DMS153 treated with DMSO at 0.1 percent for 48 hours (cell line): Measurements from ENCODE around the gene H3-3A.

Source experiments
- DNase-seq: peaks from one replicate; lab custom pipeline; 2025; ENCODE audit not compliant: unreplicated experiment; lab: John Stamatoyannopoulos, UW

Gene H3-3A

GRCh38 chr1:226052061-226052460 is 10.5 kb upstream of the H3-3A start:
- DNase-seq, result no peak

GRCh38 chr1:226054519-226055327 is 7.8 kb upstream of the H3-3A start:
- no peak for DNase-seq

GRCh38 chr1:226059709-226060108 is 2.8 kb upstream of the H3-3A start:
- no peak for DNase-seq

GRCh38 chr1:226060427-226060826 is 2.1 kb upstream of the H3-3A start:
- no peak for DNase-seq

- DNase-seq, result peak; percentile 47
Measured at GRCh38 chr1:226061068-226061840, 1.3 kb upstream of the H3-3A start.

- peak; percentile 84 for DNase-seq
Measured at GRCh38 chr1:226061841-226062557, 517 bp upstream of the H3-3A start.

DNA sequence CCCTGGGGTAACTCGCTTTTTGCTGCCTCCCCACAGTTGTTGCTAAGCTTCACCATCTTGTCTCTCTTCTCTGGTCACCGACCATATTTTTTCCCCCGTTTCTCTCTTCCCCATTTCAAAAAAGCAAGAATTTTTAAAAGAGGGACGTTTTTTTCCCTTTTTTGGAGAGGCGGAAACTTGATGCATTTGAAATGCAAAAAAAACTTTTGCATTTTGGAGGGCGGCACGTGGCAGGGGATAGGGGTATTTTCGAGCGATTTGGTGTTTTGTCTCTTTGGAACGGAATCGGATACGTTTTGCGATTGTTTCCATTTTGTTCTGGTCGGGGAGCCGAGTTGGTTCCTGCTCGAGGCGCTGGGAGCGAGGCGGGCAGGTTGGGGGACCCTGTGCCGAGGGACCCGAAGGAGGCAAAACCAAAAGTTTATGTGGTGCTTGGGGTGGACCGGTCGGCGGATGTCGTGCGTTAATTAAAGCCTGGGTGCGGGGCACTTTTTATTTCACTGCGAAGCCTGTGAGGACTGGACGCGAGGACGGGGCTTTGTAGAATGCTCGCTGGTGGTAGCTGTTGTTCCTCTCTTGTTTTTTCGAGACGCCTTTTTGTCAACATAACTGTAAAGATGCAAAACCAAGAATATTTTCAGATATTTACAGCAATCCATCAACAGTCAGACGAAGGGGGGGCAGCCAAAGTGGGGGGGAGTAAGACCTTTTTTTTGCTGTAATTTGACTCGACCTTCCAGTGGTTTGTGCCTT is 884 bp downstream of the H3-3A start:
- DNase-seq, result peak; percentile 47

GRCh38 chr1:226063977-226064815 is 1.7 kb downstream of the H3-3A start:
- DNase-seq, result peak; percentile 44

DNA sequence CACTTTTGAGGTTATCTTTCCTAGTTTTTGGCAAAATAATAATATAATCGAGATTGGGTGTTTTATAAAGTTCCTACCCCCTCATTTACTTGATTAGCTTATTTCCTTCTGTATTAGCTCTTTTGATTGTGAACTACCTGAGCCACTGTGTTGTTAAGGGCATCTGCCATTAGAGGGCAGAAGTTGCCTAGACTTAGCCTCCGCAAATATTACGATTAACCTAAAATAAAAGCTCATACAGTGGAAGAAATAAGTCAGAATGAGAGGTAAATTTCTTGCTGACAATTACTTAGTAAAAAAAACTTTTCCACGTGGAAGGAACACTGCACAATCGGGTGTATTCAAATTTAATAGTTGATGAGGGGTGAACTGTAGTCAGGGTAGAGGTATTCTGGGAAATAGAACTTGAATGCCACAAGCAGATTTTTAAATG is 2.3 kb downstream of the H3-3A start:
- DNase-seq, result peak; percentile 79

DNA sequence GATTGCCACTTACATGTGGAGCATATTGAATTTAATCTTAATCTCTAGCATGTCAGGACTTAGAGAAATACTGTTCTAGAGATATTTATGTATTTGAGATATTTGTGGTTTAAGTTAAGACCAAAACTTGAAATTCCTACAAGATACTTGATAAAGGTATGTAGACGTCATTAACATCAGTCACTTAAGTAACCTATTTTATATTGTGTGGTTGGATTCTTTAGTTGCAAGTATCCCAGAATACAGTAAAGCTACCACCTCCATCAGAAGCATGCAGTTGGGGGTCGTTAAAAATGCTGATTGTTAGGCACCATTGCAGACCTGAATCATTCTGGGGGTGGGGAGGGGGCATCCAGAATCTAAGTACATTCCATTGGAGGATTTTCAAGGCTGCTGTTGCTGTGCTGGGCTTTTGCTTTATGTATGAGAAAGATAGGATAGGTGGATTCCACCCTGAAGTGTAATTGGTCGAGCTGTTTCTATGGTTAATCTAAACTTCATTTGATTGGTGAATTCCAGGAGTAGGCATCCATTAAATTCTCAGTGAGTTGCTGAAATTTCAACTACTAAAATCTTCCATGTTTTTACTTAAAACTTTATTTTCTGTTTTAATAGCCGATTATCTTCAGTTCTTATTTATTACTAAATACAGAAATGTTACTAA is 4.0 kb downstream of the H3-3A start:
- no peak for DNase-seq

DNA sequence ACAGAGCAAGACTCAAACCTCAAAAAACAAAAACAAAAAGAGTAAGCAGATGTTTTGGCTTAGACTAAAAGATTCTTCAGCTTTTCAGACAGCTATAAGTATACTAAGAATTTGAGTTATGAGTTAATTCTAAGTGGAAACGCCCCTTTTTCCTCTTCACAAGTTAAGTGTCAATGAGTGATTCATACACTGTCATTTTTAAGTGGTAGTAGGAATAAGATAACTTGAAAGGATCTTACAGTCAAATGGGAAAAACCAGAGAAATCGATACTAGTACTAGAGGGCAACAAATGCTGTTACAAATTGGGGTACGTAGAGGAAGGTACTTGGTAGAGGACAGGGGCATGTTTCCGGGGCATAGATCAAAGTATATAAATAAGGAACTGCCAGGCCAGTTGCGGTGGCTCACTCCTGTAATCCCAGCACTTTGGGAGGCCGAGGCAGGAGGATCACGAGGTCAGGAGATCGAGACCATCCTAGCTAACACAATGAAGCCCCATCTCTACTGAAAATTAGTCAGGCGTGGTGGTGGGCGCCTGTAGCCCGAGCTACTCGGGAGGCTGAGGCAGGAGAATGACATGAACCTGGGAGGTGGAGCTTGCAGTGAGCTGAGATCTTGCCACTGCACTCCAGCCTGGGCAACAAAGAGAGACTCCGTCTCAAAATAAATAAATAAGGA is 7.4 kb downstream of the H3-3A start:
- no peak for DNase-seq

DNA sequence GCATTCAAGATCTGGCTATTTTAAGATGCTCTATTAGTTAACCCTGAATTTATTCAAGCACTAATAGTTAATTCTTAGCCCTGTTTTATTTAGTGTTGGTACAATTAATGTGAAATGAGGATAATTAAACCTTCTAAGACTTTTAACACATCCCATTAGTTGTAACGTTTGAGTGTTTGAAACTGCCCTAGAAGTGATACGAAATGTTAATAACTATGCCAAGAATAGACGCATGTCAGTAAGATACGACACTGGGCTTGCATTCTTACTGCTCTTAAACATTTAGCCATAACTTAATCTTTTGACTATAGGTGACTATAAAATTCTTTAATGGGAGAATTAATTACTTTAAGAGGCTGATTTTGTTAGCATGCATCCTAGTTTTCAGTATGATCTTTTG is 9.8 kb downstream of the H3-3A start:
- DNase-seq, result no peak

DNA sequence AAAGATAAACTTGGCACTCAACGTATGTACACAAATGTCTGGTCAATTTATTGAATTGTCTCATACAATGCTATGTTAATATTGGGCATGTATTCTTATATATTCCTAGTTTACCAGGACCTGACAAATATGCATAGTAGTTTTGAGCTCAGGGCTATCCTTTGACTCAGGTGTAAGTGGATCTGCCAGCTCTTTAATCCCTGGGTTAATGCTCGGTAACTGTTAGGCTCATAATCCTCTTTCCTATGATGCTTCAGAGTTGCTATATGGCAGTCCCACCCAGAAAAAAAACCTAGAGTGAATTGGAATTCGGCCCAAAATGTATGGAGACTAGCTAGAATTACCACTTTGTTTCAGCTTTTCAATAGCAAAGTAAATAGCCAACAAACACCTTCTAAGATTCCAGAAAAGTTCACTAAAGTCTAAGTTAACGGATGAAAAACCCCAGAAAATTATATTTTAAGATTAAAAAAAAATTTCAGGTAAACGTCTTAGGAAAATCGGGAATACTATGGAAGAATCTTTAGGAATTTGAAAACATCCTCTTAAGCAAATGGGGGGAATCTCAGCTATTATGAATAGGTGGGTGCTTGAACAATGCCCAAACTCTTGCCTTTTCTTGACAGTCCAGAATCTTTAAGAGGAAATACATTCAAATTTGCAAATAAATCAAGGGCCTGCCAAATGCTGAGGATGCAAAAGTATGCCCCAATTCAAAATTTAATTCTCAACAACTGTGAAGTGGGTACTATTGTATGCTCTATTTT is 10.9 kb downstream of the H3-3A start:
- DNase-seq, result no peak

DNA sequence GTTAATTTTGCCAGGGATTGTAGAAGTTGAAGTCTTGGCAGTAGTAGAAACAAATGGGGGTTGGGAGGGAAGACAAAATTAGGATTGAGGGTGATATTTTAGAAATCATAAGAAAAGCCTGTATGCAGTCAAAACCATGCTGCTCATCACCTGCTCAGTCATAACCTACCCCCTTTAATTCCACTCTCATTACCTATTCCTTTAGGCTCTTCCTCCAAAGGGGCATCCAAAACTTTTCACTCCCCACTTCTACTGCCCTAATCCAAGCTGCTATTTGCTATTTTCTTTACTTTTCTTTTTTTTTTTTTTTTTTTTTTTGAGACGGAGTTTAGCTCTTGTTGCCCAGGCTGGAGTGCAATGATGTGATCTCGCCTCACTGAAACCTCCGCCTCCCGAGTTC is 11.5 kb downstream of the H3-3A start:
- DNase-seq, result no peak

- DNase-seq, result no peak
Measured at GRCh38 chr1:226076378-226076777, 13.9 kb downstream of the H3-3A start.

- DNase-seq, result no peak
Measured at GRCh38 chr1:226078374-226078773, 15.9 kb downstream of the H3-3A start.

- no peak for DNase-seq
Measured at GRCh38 chr1:226082587-226082917, 20.0 kb downstream of the H3-3A start.

GRCh38 chr1:226082959-226083301 is 20.4 kb downstream of the H3-3A start:
- no peak for DNase-seq
